NK-92 (cell line): ENCODE data around the gene DNAAF9.
"Not testable (repeated sequence)": the region's sequence is repeated elsewhere in the genome, so short reads cannot be mapped to it uniquely, and the experiment has no call there.

ENCODE experiments used
- DNase-seq: peaks from one replicate; lab custom pipeline; 2025; ENCODE audit not compliant: unreplicated experiment; lab: John Stamatoyannopoulos, UW

The DNAAF9 gene

GRCh38 chr20:3407040-3407770 is at the start of gene DNAAF9:
Gene DNAAF9 (minus strand): TSS chr20:3407669. CDS start chr20:3407557, 112 bp downstream.
- DNase-seq: no peak

GRCh38 chr20:3456648-3457047 is 49.2 kb upstream of the DNAAF9 start:
- no peak for DNase-seq

DNA sequence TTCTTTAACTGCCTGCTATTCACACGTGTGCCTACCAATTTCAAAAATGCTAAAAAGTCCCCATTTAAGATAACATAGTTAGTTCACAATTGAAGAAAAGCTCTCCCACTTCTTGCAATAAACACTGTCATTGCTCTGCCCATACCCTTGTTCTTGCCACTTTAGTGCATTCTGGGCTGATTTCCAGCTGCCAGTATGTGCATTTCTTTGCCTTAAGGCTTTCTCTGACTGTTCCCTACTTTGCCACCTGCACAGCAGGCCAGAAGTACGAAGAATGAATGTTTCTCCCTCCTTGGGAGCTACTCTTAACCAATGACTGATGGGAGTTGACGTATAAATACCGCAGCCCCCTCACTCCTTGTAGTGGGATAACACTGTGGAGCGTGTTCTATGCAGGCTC is 47.4 kb upstream of the DNAAF9 start:
- no peak for DNase-seq

DNA sequence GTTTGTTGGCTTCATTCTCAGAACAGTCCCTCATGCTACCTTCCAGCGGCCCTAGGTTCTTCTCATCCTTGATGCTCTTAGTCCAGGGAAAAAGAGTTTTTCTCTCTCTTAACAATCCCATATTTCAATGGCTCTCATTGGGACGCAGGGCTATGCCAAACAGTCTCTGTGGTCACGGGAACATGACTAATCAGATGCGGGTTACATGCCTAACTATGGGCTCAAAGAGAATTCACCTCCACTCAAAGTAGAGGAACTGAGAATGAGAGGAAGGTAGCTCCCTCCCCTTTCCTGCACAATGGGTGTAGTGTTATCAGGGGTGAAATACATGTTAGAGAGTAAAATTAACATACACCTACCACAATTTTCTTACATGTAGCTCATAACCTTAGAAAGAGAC is 45.2 kb upstream of the DNAAF9 start:
- no peak for DNase-seq

DNA sequence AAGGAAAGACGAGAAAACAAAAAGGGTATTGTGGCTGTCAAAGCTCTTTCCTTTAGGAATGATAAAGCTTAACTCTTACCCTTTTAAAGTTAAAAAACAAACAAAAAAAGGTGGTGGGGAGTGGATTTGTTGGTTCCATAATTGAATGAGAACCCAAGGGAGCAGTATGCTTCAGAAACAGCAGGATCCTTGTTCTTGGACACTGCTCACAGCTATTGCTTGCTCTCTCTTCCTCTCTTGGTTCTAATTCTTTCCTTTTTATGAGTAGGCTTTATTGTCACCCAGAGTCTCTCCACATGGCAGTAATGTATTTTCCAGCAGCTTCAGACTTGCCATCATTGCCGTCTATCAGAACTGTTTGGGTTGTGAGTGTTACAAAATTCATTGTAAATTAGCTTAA is 44.7 kb upstream of the DNAAF9 start:
- DNase-seq: no peak

DNA sequence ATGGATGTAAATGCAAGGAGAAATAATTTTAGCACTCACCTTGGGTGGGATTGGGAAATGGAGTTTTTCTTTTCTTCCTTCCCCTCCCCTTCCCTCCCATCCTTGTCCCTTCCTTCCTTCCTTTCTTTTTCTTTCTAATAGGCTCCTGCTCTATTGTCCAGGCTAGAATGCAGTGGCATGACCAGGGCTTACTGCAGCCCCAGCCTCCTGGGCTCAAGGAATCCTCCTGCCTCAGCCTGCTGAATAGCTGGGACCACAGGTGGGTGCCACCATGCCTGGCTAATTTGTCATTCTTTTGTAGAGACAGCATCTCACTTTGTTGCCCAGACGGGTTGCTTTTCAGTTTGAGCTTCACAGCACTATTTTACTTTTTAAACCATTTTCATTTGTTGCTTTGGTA is 41.9 kb upstream of the DNAAF9 start:
- no peak for DNase-seq

- DNase-seq: no peak
These were observed 39.9 kb upstream of the DNAAF9 start for GRCh38 chr20:3447321-3447720.

DNA sequence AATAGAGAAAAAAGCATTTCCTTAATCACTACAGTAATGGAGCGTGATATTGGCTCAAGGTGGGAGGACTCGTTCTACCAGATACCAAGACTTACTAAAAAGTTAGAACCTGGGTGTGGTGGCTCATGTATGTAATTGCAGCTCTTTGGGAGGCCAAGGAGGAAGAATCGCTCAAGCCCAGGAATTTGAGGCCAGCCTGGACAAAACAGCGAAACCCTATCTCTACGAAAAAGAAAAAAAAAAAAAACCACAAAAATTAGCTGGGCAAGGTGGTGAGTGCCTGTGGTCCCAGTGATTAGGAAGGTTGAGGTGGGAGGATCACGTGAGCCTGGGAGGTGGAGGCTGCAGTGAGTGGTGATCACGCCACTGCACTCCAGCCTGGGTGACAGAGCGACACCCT is 39.3 kb upstream of the DNAAF9 start:
- no peak for DNase-seq

GRCh38 chr20:3436864-3437574 is 29.6 kb upstream of the DNAAF9 start:
- DNase-seq: no peak

- DNase-seq: no peak
These were observed 26.8 kb upstream of the DNAAF9 start for GRCh38 chr20:3434232-3434631.

DNA sequence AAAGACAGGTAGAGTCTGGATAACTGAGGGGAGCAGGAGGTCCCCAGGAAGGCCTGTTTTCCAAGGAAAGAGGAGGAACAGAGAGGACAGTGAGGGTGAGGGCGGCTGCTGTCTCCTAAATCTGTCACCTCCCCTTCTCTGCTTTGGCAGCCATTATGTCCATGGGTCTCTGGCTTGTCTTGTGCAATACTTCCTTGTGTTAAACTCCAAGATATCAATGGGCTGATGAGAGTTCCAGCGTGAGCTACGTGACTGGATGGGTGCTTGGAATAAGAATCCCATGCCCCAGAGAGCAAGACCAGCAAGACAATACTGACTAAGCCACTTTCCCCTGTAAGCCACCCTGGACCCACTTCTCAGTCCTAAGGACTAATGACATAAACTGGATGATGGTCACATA is 26.3 kb upstream of the DNAAF9 start:
- no peak for DNase-seq

DNA sequence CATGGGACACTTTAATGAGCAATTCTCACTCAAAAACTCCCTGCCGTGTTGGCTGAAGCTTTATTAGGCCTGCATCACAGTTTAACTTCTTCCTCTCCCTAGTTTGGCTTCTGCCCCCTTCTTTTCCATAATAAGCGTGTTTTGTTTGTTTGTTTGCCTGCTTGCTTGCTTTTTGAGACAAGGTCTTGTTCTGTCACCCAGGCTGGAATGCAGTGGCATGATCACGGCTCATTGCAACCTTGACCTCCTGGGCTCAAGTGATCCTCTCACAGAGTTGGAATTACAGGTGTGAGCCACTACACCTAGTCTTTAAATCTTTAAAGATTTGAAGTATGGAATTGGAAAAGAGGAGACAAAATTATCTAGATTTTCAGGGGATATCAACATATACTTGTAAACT is 25.4 kb upstream of the DNAAF9 start:
- DNase-seq: no peak

GRCh38 chr20:3431109-3431508 is 23.6 kb upstream of the DNAAF9 start:
- DNase-seq: no peak

GRCh38 chr20:3430376-3431069 is 23.1 kb upstream of the DNAAF9 start:
- DNase-seq: no peak

DNA sequence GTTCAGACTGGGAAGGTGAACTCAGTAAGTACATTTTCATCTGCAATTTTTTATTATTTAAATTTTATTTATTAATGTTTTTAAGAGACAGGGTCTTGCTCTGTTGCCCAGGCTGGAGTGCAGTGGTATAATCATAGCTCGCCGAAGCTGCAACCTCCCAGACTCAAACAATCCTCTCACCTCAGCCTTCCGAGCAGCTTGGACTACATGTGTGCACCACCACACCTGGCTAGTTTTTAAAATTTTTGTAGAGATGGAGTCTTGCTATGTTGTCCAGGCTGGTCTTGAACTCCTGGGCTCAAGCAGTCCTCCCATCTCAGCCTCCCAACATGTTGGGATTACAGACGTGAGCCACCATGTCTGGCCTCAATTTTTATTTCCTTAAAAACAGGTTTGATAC is 19.3 kb upstream of the DNAAF9 start:
- DNase-seq: not testable (repeated sequence)

DNA sequence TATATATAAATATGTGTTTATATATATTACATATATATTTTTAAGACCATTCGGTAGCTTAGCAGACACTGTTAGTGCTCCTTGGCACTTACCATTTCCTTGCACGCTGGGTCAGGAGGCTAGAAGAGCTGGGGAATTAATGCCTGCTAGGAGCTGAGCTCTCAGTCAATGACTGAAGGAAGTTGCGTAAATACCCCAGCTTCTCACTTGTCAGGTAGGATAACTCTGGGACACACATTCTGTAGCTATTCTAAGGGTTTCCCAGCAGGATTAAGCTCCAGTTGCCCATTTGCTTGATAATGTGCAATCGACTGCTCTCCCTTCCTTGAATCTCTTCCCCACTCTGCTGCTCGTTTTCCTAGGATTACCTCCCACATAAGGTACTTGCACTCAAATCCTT is 15.7 kb upstream of the DNAAF9 start:
- no peak for DNase-seq

GRCh38 chr20:3421985-3422384 is 14.5 kb upstream of the DNAAF9 start:
- DNase-seq: no peak

GRCh38 chr20:3420211-3420707 is 12.8 kb upstream of the DNAAF9 start:
- no peak for DNase-seq

GRCh38 chr20:3418161-3418560 is 10.7 kb upstream of the DNAAF9 start:
- DNase-seq: not testable (repeated sequence)

DNA sequence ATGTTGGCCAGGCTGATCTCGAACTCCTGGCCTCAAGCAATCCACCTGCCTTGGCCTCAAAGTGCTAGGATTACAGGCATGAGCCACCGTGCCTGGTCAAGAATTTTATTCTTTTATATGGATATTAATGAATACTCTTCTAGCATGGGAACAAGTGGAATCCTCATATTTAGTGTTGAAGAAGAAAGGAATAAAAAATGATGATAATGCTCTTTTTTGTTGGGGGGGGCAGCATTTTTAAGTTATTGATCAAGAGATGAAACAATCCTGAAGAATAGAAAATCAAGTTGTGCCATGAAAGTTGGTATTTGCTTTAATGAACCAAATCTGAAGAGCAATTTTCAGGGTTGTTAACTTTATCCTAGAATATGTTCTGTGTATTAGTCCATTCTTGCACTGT is 6.7 kb upstream of the DNAAF9 start:
- no peak for DNase-seq

DNA sequence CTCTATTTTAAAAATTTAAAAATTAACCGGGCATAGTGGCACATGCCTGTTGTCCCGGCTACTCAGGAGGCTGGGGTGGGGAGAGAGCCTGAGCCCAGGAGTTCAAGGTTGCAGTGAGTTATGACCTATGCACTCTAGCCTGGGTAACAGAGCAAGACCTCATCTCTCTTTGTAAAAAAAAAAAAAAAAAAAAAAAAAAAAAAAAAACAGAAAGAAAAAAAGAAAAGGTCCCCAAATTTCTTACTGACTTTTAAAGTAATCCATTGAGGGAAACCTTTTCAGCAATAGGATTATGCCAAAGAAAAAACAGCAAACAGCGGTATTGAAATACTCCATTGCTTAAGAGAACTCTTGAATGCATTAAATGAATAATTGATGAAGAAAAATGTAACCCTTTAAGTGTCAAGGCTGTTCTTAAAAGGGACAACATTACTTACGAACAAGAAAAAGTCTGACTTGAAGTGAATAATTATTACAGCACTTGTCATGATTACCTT is 6.0 kb upstream of the DNAAF9 start:
- no peak for DNase-seq
